Choroid plexus epithelial cell (primary cell): ENCODE measurements around the gene FIGNL1.
A peak's percentile ranks its signal among the peaks of the same experiment; 100 is the strongest.

ENCODE experiments used
- DNase-seq: peaks from one replicate; pipeline ENCODE4 v3.0.0-alpha.2; 2010; ENCODE audit warnings: low read depth
- H3K4me3 ChIP-seq: 2 replicates; pipeline ENCODE4 v1.5.1; 2011; ENCODE audit warnings: low read depth, mild to moderate bottlenecking, control low read depth, low read length, moderate library complexity
- CTCF ChIP-seq: conservative IDR thresholded peaks from 2 replicates; pipeline ENCODE4 v1.5.1; 2011; ENCODE audit warnings: low read depth, mild to moderate bottlenecking, control low read depth, inconsistent platforms, low read length, moderate library complexity

The FIGNL1 gene

GRCh38 chr7:50492770-50493519 lies 42.8 kb upstream of the FIGNL1 start:
- no peak overlapping the region for H3K4me3 ChIP-seq
- no peak for TF ChIP-seq CTCF
- no peak for DNase-seq

GRCh38 chr7:50491943-50492342 lies 41.8 kb upstream of the FIGNL1 start:
- no peak for TF ChIP-seq CTCF
- DNase-seq, result no peak
- no peak overlapping the region for H3K4me3 ChIP-seq

GRCh38 chr7:50491209-50491608 lies 41.1 kb upstream of the FIGNL1 start:
- H3K4me3 ChIP-seq, result no peak overlapping the region
- DNase-seq, result no peak
- no peak for TF ChIP-seq CTCF

- no peak for TF ChIP-seq CTCF
- no peak overlapping the region for H3K4me3 ChIP-seq
- no peak for DNase-seq
These were observed 38.2 kb upstream of the FIGNL1 start for GRCh38 chr7:50488379-50488778.

- DNase-seq, result no peak
- TF ChIP-seq CTCF, result no peak
- no peak overlapping the region for H3K4me3 ChIP-seq
These were observed 36.4 kb upstream of the FIGNL1 start for GRCh38 chr7:50486512-50486911.

GRCh38 chr7:50481867-50482266 lies 31.7 kb upstream of the FIGNL1 start:
- H3K4me3 ChIP-seq, result no peak overlapping the region
- no peak for DNase-seq
- peak; percentile 6 for TF ChIP-seq CTCF

GRCh38 chr7:50480797-50481196 lies 30.6 kb upstream of the FIGNL1 start:
- H3K4me3 ChIP-seq, result no peak overlapping the region
- no peak for DNase-seq
- TF ChIP-seq CTCF, result no peak
